ENCODE measurements around the gene CEACAM21.

DNA sequence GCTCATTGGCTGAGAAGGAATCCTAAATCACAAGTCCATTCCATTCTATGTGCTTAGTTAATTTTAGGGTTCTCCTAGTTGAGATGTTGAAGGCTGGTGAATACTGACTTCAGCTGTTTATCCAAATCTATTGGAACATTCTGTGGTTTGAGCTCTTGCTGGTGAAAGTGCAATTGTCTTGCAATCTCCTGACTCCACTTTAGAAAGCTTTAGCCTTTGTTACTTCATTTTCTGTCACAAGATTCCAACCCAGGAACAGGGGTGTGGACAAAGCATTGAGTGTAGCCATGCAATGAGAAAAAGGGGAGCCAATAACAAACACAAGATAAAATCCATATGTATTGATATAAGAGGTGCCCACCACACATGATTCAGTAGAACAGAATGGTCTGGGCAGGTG, 15.0 kb downstream of the CEACAM21 start:
- TF ChIP-seq, protein P1, sequence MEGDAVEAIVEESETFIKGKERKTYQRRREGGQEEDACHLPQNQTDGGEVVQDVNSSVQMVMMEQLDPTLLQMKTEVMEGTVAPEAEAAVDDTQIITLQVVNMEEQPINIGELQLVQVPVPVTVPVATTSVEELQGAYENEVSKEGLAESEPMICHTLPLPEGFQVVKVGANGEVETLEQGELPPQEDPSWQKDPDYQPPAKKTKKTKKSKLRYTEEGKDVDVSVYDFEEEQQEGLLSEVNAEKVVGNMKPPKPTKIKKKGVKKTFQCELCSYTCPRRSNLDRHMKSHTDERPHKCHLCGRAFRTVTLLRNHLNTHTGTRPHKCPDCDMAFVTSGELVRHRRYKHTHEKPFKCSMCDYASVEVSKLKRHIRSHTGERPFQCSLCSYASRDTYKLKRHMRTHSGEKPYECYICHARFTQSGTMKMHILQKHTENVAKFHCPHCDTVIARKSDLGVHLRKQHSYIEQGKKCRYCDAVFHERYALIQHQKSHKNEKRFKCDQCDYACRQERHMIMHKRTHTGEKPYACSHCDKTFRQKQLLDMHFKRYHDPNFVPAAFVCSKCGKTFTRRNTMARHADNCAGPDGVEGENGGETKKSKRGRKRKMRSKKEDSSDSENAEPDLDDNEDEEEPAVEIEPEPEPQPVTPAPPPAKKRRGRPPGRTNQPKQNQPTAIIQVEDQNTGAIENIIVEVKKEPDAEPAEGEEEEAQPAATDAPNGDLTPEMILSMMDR (conservative IDR thresholded peaks at IDR 0.05; ENCODE audit: low read length), result no peak
- no peak for TF ChIP-seq EZH2phosphoT487 (IDR thresholded peaks at IDR 0.05; ENCODE audit: borderline replicate concordance, low read depth, low read length)

Measured in OCI-LY7 (cell line).